ENCODE data around the gene GMPPB.
"Not testable (repeated sequence)": the region's sequence is repeated elsewhere in the genome, so short reads cannot be mapped to it uniquely, and the experiment has no call there.

The GMPPB gene

DNA sequence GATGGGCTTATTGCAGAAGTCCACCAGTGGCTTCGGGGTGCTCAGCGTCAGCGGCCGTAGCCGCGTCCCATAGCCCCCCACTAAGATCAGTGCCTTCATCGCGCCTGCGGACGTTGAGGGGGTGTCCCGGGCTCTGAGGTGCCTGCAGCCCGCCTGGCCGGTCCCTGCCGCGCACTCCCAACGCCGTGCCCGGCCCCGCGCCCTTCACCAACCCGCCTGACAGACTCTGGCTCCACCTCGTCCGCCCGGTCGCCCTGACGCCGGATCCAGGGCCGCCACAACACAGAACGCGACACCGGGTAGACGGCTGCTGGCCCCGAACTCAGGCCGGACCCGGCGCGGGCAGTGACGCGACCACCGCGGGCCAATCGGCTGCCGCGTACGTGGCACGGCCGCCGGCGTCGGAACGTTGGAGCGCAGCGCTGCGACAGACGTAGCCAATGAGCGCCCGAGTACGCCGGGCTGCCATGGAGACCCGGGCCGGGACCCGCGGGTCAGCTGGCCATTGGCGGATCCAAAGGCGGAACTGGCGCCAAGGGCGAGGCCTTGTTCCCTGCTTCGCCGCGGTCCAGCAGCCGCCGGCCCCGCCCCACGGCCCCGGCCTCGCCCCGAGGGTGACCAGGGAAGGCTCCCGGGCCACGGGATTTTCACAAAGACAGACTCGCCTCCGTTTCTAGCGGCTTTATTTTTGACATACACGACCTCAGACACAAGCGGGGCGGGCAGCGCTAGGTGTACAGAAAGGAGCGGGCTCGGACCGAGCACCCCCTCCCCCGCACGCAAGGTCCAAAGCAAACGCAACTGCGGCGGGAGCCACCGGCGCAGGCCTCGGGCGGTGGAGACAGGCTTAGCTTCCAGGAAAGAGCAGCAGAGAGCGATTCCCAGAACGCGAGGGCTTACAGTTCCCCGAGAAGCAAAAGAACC, at the start of gene GMPPB:
Gene GMPPB, minus strand, starts transcription at position 324 of the 924 bp plus-strand sequence. Its CDS starts 225 bp downstream, at position 99.
- Mint-ChIP-seq H3K4me1 (peaks cover 27% of the 10 kb centered on the region), H3K4me3 (peak within 1 kb of the TSS; percentile 85), H3K36me3 (ENCODE audit: low read depth) (peaks cover 8% of the 10 kb centered on the region), H3K27me3 (no peaks in the 10 kb centered on the region), H3K9me3 (no peaks in the 10 kb centered on the region), H3K27ac (peak within 1 kb of the TSS; percentile 92)
- ATAC-seq = peak; percentile 84
- peak; percentile 95 for DNase-seq

DNA sequence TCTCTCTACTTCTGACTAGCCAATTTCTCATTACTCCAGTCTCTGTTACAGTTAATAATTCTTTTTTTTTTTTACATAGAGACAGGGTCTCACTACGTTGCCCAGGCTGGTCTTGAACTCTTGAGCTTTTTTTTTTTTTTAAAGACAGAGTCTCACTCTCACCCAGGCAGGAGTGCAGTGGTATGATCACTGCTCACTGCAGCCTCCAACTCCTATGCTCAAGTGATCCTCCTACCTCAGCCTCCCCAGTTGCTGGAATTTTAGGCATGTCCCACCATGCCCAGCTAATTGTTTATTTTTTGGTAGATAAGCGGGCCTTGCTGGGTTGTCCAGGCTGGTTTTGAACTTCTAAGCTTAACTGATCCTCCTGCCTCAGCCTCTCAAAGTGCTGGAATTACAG, 49.0 kb upstream of the GMPPB start:
- H3K36me3 Mint-ChIP-seq (ENCODE audit: low read depth) = peaks cover 16% of the 10 kb centered on the region

DNA sequence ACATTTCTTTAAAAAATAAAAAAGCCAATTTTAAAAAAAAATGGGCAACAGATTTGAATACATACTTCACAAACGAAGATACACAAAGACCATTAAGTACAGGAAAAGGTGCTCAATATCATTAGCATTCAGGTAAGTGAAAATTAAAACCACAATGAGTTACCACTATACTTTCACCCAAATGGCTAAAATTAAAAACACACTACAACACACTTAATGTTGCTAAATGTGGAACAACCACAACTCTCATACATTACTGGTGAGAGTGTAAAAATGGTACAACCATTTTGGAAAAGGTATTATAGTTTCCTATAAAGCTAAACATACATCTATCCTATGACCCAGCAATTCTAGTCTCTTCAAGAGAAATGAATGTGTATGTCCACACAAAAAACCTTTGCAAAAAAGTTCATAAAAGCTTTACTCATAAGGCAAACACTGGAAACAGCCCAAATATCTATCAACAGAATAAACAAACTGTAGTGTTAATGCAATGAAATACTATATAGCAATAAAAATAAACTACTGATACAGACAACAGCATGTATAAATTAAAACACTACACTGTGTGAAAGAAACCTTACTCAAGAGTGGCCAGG, 47.7 kb upstream of the GMPPB start:
- H3K4me1 Mint-ChIP-seq = peaks cover 25% of the 10 kb centered on the region
- H3K9me3 Mint-ChIP-seq = no peaks in the 10 kb centered on the region
- H3K4me3 Mint-ChIP-seq = no peak overlapping the region
- H3K27me3 Mint-ChIP-seq = no peaks in the 10 kb centered on the region
- DNase-seq (no peak), ATAC-seq (no peak)
- H3K36me3 Mint-ChIP-seq (ENCODE audit: low read depth) = peaks cover 11% of the 10 kb centered on the region
- no peak overlapping the region for H3K27ac Mint-ChIP-seq

More for the DNA sequence above, 49.0 kb upstream of the GMPPB start:
- DNase-seq (no peak), ATAC-seq (no peak)
- H3K4me1 Mint-ChIP-seq = peaks cover 28% of the 10 kb centered on the region
- no peaks in the 10 kb centered on the region for H3K9me3 Mint-ChIP-seq
- no peak overlapping the region for H3K4me3 Mint-ChIP-seq
- H3K27me3 Mint-ChIP-seq = no peaks in the 10 kb centered on the region
- no peak overlapping the region for H3K27ac Mint-ChIP-seq

DNA sequence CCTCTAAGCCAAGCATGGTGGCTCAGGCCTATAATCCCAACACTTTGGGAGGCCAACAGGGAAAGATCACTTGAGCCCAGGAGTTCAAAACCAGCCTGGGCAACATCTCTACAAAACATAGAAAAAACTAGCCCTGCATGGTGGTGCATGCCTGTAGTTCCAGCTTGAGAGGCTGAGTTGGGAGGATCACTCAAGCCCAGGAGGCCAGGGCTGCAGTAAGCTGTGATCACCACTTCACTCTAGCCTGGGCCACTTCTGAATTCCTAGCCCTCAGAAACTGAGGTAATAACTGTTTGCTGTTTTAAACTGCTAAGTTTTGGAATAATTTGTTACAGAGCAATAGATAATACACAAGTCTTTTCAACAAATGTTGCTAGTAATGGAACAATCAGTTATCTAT, 46.2 kb upstream of the GMPPB start:
- DNase-seq (no peak), ATAC-seq (no peak)
- peaks cover 25% of the 10 kb centered on the region for H3K4me1 Mint-ChIP-seq
- peaks cover 11% of the 10 kb centered on the region for H3K36me3 Mint-ChIP-seq (ENCODE audit: low read depth)
- no peak overlapping the region for H3K4me3 Mint-ChIP-seq
- no peaks in the 10 kb centered on the region for H3K9me3 Mint-ChIP-seq
- peak overlapping the region; percentile 39 for H3K27ac Mint-ChIP-seq
- H3K27me3 Mint-ChIP-seq = no peaks in the 10 kb centered on the region

DNA sequence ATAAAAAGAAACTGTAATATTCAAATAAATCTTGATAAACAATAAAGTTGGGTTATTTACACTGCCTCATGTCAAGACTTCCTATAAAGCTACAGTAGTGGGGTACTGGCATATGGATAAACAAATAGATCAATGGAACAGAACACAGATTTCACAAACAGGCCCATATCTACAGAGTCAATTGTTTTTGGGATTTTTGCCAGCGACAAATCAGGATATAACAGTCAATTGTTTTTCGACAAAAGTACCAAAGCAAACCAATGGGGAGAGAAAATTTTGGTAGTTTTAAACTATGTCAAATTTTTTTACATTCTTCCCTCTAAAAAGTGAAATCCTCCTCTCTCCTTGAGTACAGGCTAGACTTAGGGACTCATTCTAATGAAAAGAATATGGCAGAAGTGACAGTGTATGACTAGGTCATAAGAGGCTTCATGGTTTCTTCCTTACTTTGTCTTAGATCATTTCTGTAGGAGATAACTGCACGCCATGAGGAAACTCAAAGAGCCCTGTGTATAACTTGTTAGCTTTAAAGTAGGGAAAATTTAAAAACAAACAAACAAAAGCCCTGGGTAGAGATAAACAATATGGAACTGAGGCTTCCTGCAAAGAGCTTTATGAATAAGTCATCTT, 45.6 kb upstream of the GMPPB start:
- Mint-ChIP-seq H3K27me3 (no peaks in the 10 kb centered on the region), H3K4me1 (peaks cover 20% of the 10 kb centered on the region), H3K9me3 (no peaks in the 10 kb centered on the region), H3K27ac (no peak overlapping the region), H3K36me3 (ENCODE audit: low read depth) (peaks cover 11% of the 10 kb centered on the region), H3K4me3 (no peak overlapping the region)
- peak; percentile 54 for ATAC-seq
- DNase-seq = no peak

DNA sequence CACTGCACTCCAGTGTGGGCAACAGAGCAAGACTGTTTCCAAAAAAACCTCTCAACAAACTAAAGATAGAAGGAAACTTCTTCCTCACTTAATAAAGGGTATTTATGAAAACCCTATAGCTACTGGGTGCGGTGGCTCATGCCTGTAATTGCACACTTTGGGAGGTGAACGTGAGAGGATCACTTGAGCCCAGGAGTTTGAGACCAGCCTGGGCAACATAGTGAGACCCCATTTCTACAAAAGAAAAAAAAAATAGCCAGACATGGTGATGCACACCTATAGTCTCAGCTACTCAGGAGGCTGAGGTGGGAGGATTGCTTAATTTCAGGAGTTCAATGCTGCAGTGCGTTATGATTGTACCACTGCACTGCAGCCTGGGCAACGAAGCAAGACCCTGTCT, 40.2 kb upstream of the GMPPB start:
- Mint-ChIP-seq H3K4me1 (peaks cover 9% of the 10 kb centered on the region), H3K36me3 (ENCODE audit: low read depth) (peaks cover 7% of the 10 kb centered on the region)
- no peak for DNase-seq

DNA sequence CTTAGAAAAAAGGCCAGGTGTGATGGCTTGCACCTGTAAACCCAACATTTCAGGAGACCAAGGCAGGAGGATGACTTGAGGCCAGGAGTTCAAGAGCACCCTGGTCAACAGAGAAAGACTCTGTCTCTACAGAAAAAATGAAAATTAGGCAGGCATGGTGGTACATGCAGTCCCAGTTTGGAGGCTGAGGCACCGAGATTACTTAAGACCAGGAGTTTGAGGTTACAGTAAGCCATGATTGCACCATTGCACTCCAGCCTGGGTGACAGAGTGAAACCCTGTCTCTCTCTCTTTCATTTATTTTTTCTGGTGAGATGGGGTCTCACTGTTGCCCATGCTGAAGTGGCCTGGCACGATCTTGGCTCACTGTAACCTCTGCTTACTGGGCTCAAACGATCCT, 37.9 kb upstream of the GMPPB start:
- Mint-ChIP-seq H3K36me3 (ENCODE audit: low read depth) (peaks cover 7% of the 10 kb centered on the region), H3K9me3 (no peaks in the 10 kb centered on the region), H3K4me3 (no peak overlapping the region), H3K27ac (no peak overlapping the region), H3K27me3 (no peaks in the 10 kb centered on the region), H3K4me1 (peaks cover 4% of the 10 kb centered on the region)
- DNase-seq = no peak
- ATAC-seq = no peak

More for the DNA sequence above, 40.2 kb upstream of the GMPPB start:
- H3K9me3 Mint-ChIP-seq = no peaks in the 10 kb centered on the region
- no peak overlapping the region for H3K27ac Mint-ChIP-seq
- no peak for ATAC-seq
- no peak overlapping the region for H3K4me3 Mint-ChIP-seq
- H3K27me3 Mint-ChIP-seq = no peaks in the 10 kb centered on the region

DNA sequence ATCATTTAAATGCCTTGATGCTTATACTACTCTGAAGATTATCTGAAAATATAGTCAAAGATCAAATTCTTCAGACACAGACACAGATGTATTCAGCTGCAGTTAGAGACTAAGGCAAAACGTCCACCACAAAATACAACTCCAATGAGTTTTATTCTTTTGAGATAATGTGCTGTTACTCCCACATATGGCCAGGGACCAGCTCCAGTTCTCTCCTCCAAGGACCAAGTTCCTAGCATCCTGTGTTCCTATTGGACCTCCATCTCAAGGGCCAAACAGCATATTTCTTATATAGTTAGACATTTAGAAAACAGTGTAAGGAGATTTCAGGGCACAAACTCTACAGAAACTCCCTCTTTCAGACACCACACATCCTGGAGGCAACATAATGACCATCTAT, 35.5 kb upstream of the GMPPB start:
- peaks cover 8% of the 10 kb centered on the region for H3K4me1 Mint-ChIP-seq
- no peak overlapping the region for H3K27ac Mint-ChIP-seq
- no peak for DNase-seq
- no peaks in the 10 kb centered on the region for H3K27me3 Mint-ChIP-seq
- ATAC-seq = no peak
- H3K4me3 Mint-ChIP-seq = no peak overlapping the region
- no peaks in the 10 kb centered on the region for H3K9me3 Mint-ChIP-seq
- peaks cover 7% of the 10 kb centered on the region for H3K36me3 Mint-ChIP-seq (ENCODE audit: low read depth)

DNA sequence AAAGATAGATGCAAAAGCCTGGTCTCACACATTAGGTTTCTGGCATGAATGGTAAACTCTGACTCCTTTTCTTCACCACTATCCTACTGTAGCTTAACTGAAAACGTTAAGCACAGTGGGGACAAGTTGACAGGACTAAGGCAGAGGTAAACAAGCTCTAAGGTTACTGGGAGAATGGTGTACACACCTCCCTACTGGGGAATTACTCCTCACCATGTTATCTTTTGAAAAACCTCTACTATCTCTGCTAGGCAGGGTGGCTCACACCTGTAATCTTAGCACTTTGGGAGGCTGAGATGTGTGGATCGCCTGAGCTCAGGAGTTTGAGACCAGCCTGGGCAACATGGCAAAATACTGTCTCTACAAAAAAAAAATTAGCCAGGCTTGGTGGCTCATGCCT, 33.4 kb upstream of the GMPPB start:
- Mint-ChIP-seq H3K27me3 (no peaks in the 10 kb centered on the region), H3K4me1 (peaks cover 8% of the 10 kb centered on the region), H3K9me3 (no peaks in the 10 kb centered on the region), H3K27ac (no peak overlapping the region), H3K36me3 (ENCODE audit: low read depth) (peaks cover 6% of the 10 kb centered on the region), H3K4me3 (no peak overlapping the region)
- no peak for DNase-seq
- no peak for ATAC-seq

DNA sequence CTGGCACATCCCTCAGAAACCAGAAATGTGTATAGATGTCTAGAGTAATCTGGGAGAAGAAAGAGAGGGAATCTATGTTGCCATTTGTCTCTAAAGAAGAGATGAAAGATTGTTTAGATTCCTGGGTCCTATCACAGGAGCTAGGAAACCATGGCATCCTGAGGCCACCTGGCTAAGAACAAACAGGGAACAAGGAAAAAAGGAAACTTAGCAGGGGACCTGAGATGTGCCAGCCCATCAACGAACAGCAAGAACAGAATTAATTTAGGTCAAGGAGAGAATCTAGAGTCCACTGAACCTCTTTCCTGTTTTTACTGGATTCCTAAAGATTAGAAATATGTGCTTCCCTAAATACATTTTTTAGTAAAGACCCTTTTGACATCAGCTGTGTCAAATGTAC, 32.3 kb upstream of the GMPPB start:
- ATAC-seq (no peak), DNase-seq (no peak)
- no peaks in the 10 kb centered on the region for H3K9me3 Mint-ChIP-seq
- peaks cover 8% of the 10 kb centered on the region for H3K4me1 Mint-ChIP-seq
- no peak overlapping the region for H3K27ac Mint-ChIP-seq
- no peak overlapping the region for H3K4me3 Mint-ChIP-seq
- H3K36me3 Mint-ChIP-seq (ENCODE audit: low read depth) = peaks cover 6% of the 10 kb centered on the region
- no peaks in the 10 kb centered on the region for H3K27me3 Mint-ChIP-seq

DNA sequence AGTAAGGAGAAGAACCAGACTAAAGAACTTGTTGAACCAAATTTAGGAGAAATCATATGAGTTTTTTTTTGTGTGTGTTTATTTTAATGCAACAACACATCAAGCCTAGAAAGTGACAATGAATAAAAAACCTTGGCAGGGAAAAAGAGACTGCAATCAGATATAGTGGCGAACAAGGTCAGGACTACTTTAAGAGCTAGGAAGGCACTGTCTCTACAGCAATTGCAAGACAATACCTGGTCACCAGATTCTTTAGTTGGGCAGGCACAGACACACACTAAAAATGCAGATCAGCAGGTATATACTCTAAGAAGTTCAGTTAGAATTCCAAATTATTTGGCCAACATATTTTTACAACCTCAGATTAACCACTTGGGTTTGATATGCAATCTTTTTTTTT, 30.8 kb upstream of the GMPPB start:
- H3K9me3 Mint-ChIP-seq = no peaks in the 10 kb centered on the region
- H3K27me3 Mint-ChIP-seq = no peaks in the 10 kb centered on the region
- H3K27ac Mint-ChIP-seq = no peak overlapping the region
- no peak for DNase-seq
- H3K4me1 Mint-ChIP-seq = peaks cover 6% of the 10 kb centered on the region
- peaks cover 10% of the 10 kb centered on the region for H3K36me3 Mint-ChIP-seq (ENCODE audit: low read depth)
- H3K4me3 Mint-ChIP-seq = no peak overlapping the region
- no peak for ATAC-seq

DNA sequence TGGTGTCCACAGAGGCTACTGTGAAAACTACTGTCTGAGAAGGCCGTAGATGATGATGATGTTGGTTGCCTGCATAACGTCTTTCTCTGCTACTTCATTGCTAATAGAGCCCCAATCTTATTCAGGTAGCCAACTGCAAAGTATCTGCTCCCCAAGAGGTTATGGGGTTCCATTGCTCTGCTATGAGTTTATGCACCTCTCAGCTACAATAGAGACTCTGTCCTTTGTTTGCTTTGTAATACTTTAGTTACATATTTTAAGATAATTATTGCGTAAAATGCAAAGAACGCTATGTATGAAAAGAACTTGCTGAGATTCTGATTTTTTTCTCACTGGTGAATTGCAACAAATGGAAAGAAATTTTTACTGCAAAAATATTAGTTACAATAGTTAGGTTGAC, 27.8 kb upstream of the GMPPB start:
- Mint-ChIP-seq H3K27me3 (no peaks in the 10 kb centered on the region), H3K4me3 (no peak overlapping the region), H3K9me3 (no peaks in the 10 kb centered on the region), H3K27ac (no peak overlapping the region), H3K4me1 (peaks cover 4% of the 10 kb centered on the region), H3K36me3 (ENCODE audit: low read depth) (peaks cover 13% of the 10 kb centered on the region)
- ATAC-seq = no peak
- DNase-seq = no peak

DNA sequence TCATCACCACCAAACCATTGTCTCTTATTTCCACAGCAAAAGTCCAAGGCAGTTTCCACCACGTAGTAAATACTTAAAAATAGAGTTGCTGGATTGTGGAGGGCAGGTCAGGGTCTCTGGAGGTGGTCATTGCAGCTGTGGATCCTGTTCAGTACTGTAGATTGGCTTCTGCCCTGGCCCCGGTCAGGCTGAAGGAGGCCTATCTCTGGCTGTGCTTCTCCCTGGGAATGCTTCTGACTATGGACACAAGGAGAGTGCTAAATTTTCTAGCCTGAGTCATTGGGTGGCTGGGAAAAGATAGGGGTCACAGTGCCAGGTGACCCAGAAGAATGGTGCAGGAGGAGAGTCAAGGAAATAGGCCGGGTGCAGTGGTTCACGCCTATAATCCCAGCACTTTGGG, 26.3 kb upstream of the GMPPB start:
- H3K9me3 Mint-ChIP-seq = no peaks in the 10 kb centered on the region
- H3K27ac Mint-ChIP-seq = no peak overlapping the region
- no peak overlapping the region for H3K4me3 Mint-ChIP-seq
- peaks cover 2% of the 10 kb centered on the region for H3K4me1 Mint-ChIP-seq
- ATAC-seq (no peak), DNase-seq (no peak)
- peaks cover 14% of the 10 kb centered on the region for H3K36me3 Mint-ChIP-seq (ENCODE audit: low read depth)
- no peaks in the 10 kb centered on the region for H3K27me3 Mint-ChIP-seq

DNA sequence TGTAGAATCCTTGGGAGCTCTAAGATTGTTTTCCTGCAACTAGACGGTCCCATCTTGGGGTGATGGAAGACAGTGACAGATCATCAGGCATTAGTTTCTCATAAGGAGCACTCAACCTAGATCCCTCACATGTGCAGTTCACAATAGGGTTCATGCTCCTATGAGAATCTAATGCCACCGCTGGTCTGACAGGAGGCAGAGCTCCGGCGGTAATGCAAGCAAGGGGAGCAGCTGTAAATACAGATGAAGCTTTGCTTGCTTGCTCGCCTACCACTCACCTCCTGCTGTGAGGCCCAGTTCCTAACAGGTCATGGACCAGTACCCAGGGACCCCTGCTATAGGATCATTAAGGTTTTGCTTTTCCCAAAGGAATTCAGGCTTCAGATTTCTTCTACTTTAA, 25.1 kb upstream of the GMPPB start:
- not testable (repeated sequence) for H3K27me3 Mint-ChIP-seq, DNase-seq, ATAC-seq, H3K4me1 Mint-ChIP-seq, H3K9me3 Mint-ChIP-seq, H3K27ac Mint-ChIP-seq, H3K4me3 Mint-ChIP-seq
- H3K36me3 Mint-ChIP-seq (ENCODE audit: low read depth) = peaks cover 18% of the 10 kb centered on the region
